T-cell (primary cell): ENCODE data around the gene CEP350. TPM values are rescaled to one million over a fixed set of nuclear protein-coding genes. Genes with fewer than 3 reads are reported as not detected.

Experiments
- ATAC-seq, 4 experiments: fragments of 200-7000 bp in 3 of 4; fragments of 150-1000 bp in 1 of 4; cut with Tn5 transposase; replicated peaks in 1 of 4; 1 replicate in 3 of 4; 2 replicates in 1 of 4; pipeline ENCODE4 v1.10.0; 2021; ENCODE audit warnings: moderate library complexity in 3 of 4, mild to moderate bottlenecking in 2 of 4, moderate number of reproducible peaks in 1 of 4
- CTCF ChIA-PET, 2 donors: fragments of 300-600 bp; sonication (Branson Sonifier 250); formaldehyde crosslinking; loops; one replicate each; lab custom pipeline; 2022; ENCODE audit warnings: antibody characterized with exemption in 2 of 2; lab: Charles Lee
- POLR2A ChIA-PET, 2 donors: fragments of 300-600 bp; sonication (Branson Sonifier 250); formaldehyde crosslinking; loops; one replicate each; lab custom pipeline; 2022; ENCODE audit warnings: antibody characterized with exemption in 2 of 2; lab: Charles Lee
- DNase-seq, 35 experiments: peaks; one replicate each; pipeline versions ENCODE4 v3.0.0 to v3.0.0-alpha.2; 2013 to 2023
- H3K27ac ChIP-seq: one replicate; pipeline ENCODE4 v1.5.1; 2013; ENCODE audit warnings: low read length
- H3K27me3 ChIP-seq, 2 experiments: replicated peaks in 1 of 2; 1 replicate in 1 of 2; 2 replicates in 1 of 2; pipeline versions ENCODE4 v1.6.1 to v1.7.0; 2013; ENCODE audit warnings: low read length in 1 of 2, mixed read lengths in 1 of 2; ENCODE audit not compliant: control insufficient read depth in 2 of 2, insufficient read depth in 2 of 2; ENCODE audit errors: extremely low read depth in 1 of 2
- H3K36me3 ChIP-seq, 2 donors: 1 replicate in 1 of 2; 2 replicates in 1 of 2; pipeline versions ENCODE4 v1.6.1 to v1.7.0; 2013; ENCODE audit warnings: low read length in 1 of 2; ENCODE audit not compliant: control insufficient read depth in 2 of 2, insufficient read depth in 1 of 2; ENCODE audit errors: extremely low read depth in 1 of 2
- H3K4me1 ChIP-seq, 2 experiments: 1 replicate in 1 of 2; 2 replicates in 1 of 2; pipeline versions ENCODE4 v1.6.1 to v1.7.0; 2013; ENCODE audit warnings: low read length in 2 of 2, mixed read lengths in 1 of 2; ENCODE audit not compliant: insufficient read depth in 2 of 2, control insufficient read depth in 1 of 2; ENCODE audit errors: extremely low read depth in 1 of 2
- H3K4me3 ChIP-seq, 2 donors: 1 replicate in 1 of 2; 2 replicates in 1 of 2; pipeline versions ENCODE4 v1.5.1 to v1.7.0; 2013; ENCODE audit warnings: mild to moderate bottlenecking in 2 of 2, low read length in 1 of 2, moderate library complexity in 1 of 2; ENCODE audit not compliant: control insufficient read depth in 1 of 2; ENCODE audit errors: extremely low read depth in 1 of 2
- H3K9me3 ChIP-seq: 2 replicates; pipeline ENCODE4 v1.7.0; 2013
- H3K27ac Mint-ChIP-seq, 2 donors: one replicate each; pipeline ENCODE4 v1.8.0; 2020 to 2021; ENCODE audit warnings: mild to moderate bottlenecking in 2 of 2, mixed read lengths in 2 of 2
- H3K27me3 Mint-ChIP-seq, 2 donors: one replicate each; pipeline ENCODE4 v1.8.0; 2021 to 2022; ENCODE audit warnings: mixed read lengths in 2 of 2
- H3K36me3 Mint-ChIP-seq: one replicate; pipeline ENCODE4 v1.8.0; 2021; ENCODE audit warnings: mixed read lengths
- H3K4me1 Mint-ChIP-seq, 3 donors: one replicate each; pipeline ENCODE4 v1.8.0; 2020 to 2022; ENCODE audit warnings: mixed read lengths in 3 of 3, mild to moderate bottlenecking in 1 of 3
- H3K4me3 Mint-ChIP-seq, 3 donors: one replicate each; pipeline ENCODE4 v1.8.0; 2020 to 2022; ENCODE audit warnings: mild to moderate bottlenecking in 3 of 3, mixed read lengths in 3 of 3, moderate library complexity in 3 of 3
- H3K9me3 Mint-ChIP-seq, 3 donors: one replicate each; pipeline ENCODE4 v1.8.0; 2020 to 2022; ENCODE audit warnings: mixed read lengths in 3 of 3
- WGBS: methylation state at CpG from one replicate; pipeline ENCODE4 v1.1.5; 2013; ENCODE audit warnings: missing lambda C conversion rate; ENCODE audit not compliant: insufficient coverage; 5-methylcytosine and 5-hydroxymethylcytosine counted together
- total RNA-seq, 35 experiments: library from RNA in 6 of 35; stranded (reverse) in 6 of 35; fragments of 120-200 nt in 1 of 35; gene quantifications; one replicate each; pipeline versions ENCODE4 v1.2.1 to v1.2.4 and lab custom pipeline; 2013 to 2026

The CEP350 gene
- total RNA-seq, 5 donors from 2014 or later (not counting 1 experiment from before 2014, with no cell fraction given) = 62.1 to 81.3 (median 72.3) TPM

- Histone ChIP-seq H3K9me3 (peaks cover 3% of the 10 kb centered on the region), H3K27ac (no peak overlapping the region), H3K27me3 (no peaks in the 10 kb centered on the region), H3K4me3 (no peak overlapping the region), H3K36me3 (peaks cover 0 to 7% of the 10 kb centered on the region in 2 donors), H3K4me1 (peaks cover 11 to 21% of the 10 kb centered on the region in 2 experiments)
- ChIA-PET POLR2A (no interaction called here), CTCF (no interaction called here)
- DNase-seq = no peak
- Mint-ChIP-seq H3K27ac (no peak overlapping the region), H3K9me3 (peaks cover 0 to 4% (median 3%) of the 10 kb centered on the region in 3 donors), H3K4me1 (peaks cover 67 to 72% (median 68%) of the 10 kb centered on the region in 3 donors), H3K4me3 (peak overlapping the region in 1 of 3 donors; percentile 48), H3K27me3 (no peaks in the 10 kb centered on the region), H3K36me3 (peaks cover 31% of the 10 kb centered on the region)
- WGBS = 89% methylated on average over 2 of the region's 6 CpGs
- ATAC-seq = no peak
These were observed 13.8 kb downstream of the CEP350 start for GRCh38 chr1:179968284-179968993.

GRCh38 chr1:179968994-179969919, 14.6 kb downstream of the CEP350 start:
- Histone ChIP-seq H3K36me3 (peaks cover 0 to 7% of the 10 kb centered on the region in 2 donors), H3K9me3 (peaks cover 3% of the 10 kb centered on the region), H3K4me1 (peaks cover 11 to 20% of the 10 kb centered on the region in 2 experiments), H3K27ac (no peak overlapping the region), H3K4me3 (no peak overlapping the region), H3K27me3 (no peaks in the 10 kb centered on the region)
- 44% methylated on average over 5 of the region's 8 CpGs for WGBS
- Mint-ChIP-seq H3K36me3 (peaks cover 34% of the 10 kb centered on the region), H3K4me3 (peak overlapping the region in 2 of 3 donors; percentile 2 to 48), H3K4me1 (peaks cover 67 to 72% (median 68%) of the 10 kb centered on the region in 3 donors), H3K27ac (peak overlapping the region in 1 of 2 donors; percentile 64), H3K27me3 (no peaks in the 10 kb centered on the region), H3K9me3 (peaks cover 0 to 4% (median 3%) of the 10 kb centered on the region in 3 donors)
- ATAC-seq (no peak), DNase-seq (no peak)
- ChIA-PET POLR2A (no interaction called here), CTCF (interaction anchor here (0.6 to 0.7 kb wide), 2 partner anchors 15 to 540 kb away, joined by 3 to 4 read pairs; no protein-coding TSS in a partner anchor)

GRCh38 chr1:179969962-179970361, 15.4 kb downstream of the CEP350 start:
- ATAC-seq (no peak), DNase-seq (no peak)
- Histone ChIP-seq H3K27ac (no peak overlapping the region), H3K36me3 (peaks cover 0 to 7% of the 10 kb centered on the region in 2 donors), H3K4me1 (peaks cover 15 to 20% of the 10 kb centered on the region in 2 experiments), H3K9me3 (peaks cover 3% of the 10 kb centered on the region), H3K27me3 (no peaks in the 10 kb centered on the region), H3K4me3 (no peak overlapping the region)
- Mint-ChIP-seq H3K4me3 (peak overlapping the region in 1 of 3 donors; percentile 48), H3K27ac (no peak overlapping the region), H3K27me3 (no peaks in the 10 kb centered on the region), H3K9me3 (peaks cover 0 to 4% (median 3%) of the 10 kb centered on the region in 3 donors), H3K4me1 (peaks cover 67 to 72% (median 68%) of the 10 kb centered on the region in 3 donors), H3K36me3 (peaks cover 34% of the 10 kb centered on the region)
- ChIA-PET POLR2A (no interaction called here), CTCF (interaction anchor here (0.6 to 0.7 kb wide), 2 partner anchors 14 to 539 kb away, joined by 3 to 4 read pairs; no protein-coding TSS in a partner anchor)
- WGBS = no CpG with 5 or more reads among the region's 1 CpG

GRCh38 chr1:179971563-179972496, 17.2 kb downstream of the CEP350 start:
- Mint-ChIP-seq H3K4me3 (peak overlapping the region in 1 of 3 donors; percentile 4), H3K27me3 (no peaks in the 10 kb centered on the region), H3K36me3 (peaks cover 29% of the 10 kb centered on the region), H3K9me3 (peaks cover 0 to 4% (median 0%) of the 10 kb centered on the region in 3 donors), H3K4me1 (peaks cover 72 to 79% (median 78%) of the 10 kb centered on the region in 3 donors), H3K27ac (no peak overlapping the region)
- ChIA-PET POLR2A (no interaction called here), CTCF (no interaction called here)
- peaks cover 1% of the 10 kb centered on the region for H3K9me3 ChIP-seq
- peaks cover 15 to 20% of the 10 kb centered on the region in 2 experiments for H3K4me1 ChIP-seq
- no peak for DNase-seq
- H3K36me3 ChIP-seq = peaks cover 0 to 7% of the 10 kb centered on the region in 2 donors
- 75% methylated on average over 4 of the region's 5 CpGs for WGBS
- ATAC-seq = no peak
- no peaks in the 10 kb centered on the region for H3K27me3 ChIP-seq
- no peak overlapping the region for H3K4me3 ChIP-seq
- no peak overlapping the region for H3K27ac ChIP-seq

- H3K4me3 Mint-ChIP-seq = no peak overlapping the region
- ATAC-seq = no peak
- no CpG with 5 or more reads among the region's 6 CpGs for WGBS
- ChIA-PET POLR2A (interaction anchor here in 1 of 2 donors (0.6 kb wide), 1 partner anchor 1184 kb away, joined by 3 read pairs; no protein-coding TSS in a partner anchor), CTCF (interaction anchor here in 1 of 2 donors (0.7 kb wide), 1 partner anchor 14 kb away, joined by 3 read pairs; no protein-coding TSS in a partner anchor)
- H3K9me3 ChIP-seq = no peaks in the 10 kb centered on the region
- no peaks in the 10 kb centered on the region for H3K27me3 ChIP-seq
- peaks cover 75 to 81% (median 80%) of the 10 kb centered on the region in 3 donors for H3K4me1 Mint-ChIP-seq
- no peaks in the 10 kb centered on the region for H3K27me3 Mint-ChIP-seq
- no peak overlapping the region for H3K4me3 ChIP-seq
- H3K36me3 ChIP-seq = peaks cover 0 to 7% of the 10 kb centered on the region in 2 donors
- DNase-seq = no peak
- H3K4me1 ChIP-seq = peaks cover 15 to 19% of the 10 kb centered on the region in 2 experiments
- H3K36me3 Mint-ChIP-seq = peaks cover 26% of the 10 kb centered on the region
- peaks cover 0 to 4% (median 0%) of the 10 kb centered on the region in 3 donors for H3K9me3 Mint-ChIP-seq
- H3K27ac ChIP-seq = no peak overlapping the region
- H3K27ac Mint-ChIP-seq = no peak overlapping the region
These were observed 18.8 kb downstream of the CEP350 start for GRCh38 chr1:179973198-179974110.
